Effector memory CD8-positive, alpha-beta T cell (primary cell): ENCODE data around the gene HOOK2.
"Not testable (repeated sequence)": the region's sequence is repeated elsewhere in the genome, so short reads cannot be mapped to it uniquely, and the experiment has no call there.

Experiments used
- ATAC-seq: fragments of 150-1000 bp; cut with Tn5 transposase; replicated peaks from 2 replicates; pipeline ENCODE4 v1.10.0; 2021; ENCODE audit warnings: mild to moderate bottlenecking, moderate library complexity
- DNase-seq, 3 experiments: peaks; one replicate each; pipeline ENCODE4 v3.0.0; 2021
- H3K27ac Mint-ChIP-seq, 2 donors: one replicate each; pipeline ENCODE4 v1.8.0; 2022; ENCODE audit warnings: mild to moderate bottlenecking in 2 of 2, mixed read lengths in 2 of 2, moderate library complexity in 2 of 2
- H3K27me3 Mint-ChIP-seq, 2 donors: one replicate each; pipeline ENCODE4 v1.8.0; 2022; ENCODE audit warnings: mixed read lengths in 2 of 2
- H3K36me3 Mint-ChIP-seq: one replicate; pipeline ENCODE4 v1.8.0; 2022; ENCODE audit warnings: mild to moderate bottlenecking, moderate library complexity, mixed read lengths; ENCODE audit not compliant: insufficient read depth
- H3K4me1 Mint-ChIP-seq, 2 donors: one replicate each; pipeline ENCODE4 v1.8.0; 2022; ENCODE audit warnings: low read depth in 2 of 2, mixed read lengths in 2 of 2
- H3K4me3 Mint-ChIP-seq, 2 donors: one replicate each; pipeline ENCODE4 v1.8.0; 2022; ENCODE audit warnings: mild to moderate bottlenecking in 2 of 2, mixed read lengths in 2 of 2, moderate library complexity in 2 of 2
- H3K9me3 Mint-ChIP-seq, 2 donors: one replicate each; pipeline ENCODE4 v1.8.0; 2022; ENCODE audit warnings: mixed read lengths in 2 of 2

Gene HOOK2

DNA sequence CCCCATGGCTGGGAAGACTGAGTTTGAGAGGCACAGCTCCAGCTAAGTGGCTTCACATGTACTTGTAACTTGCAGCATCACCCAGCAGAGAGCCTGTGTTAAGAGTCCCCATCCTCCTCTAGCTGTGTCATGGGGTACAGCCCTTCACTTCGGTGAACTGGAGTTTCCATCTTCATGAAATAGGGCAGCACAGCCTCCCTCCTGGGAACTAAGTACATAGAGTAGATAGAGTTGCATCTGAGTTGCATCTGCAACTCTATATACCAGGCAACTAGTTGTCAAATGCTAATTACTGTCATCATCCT lies 25.1 kb upstream of the HOOK2 start:
- ATAC-seq (no peak), DNase-seq (no peak)
- Mint-ChIP-seq H3K27ac (peak overlapping the region in 1 of 2 donors; percentile 75), H3K27me3 (no peaks in the 10 kb centered on the region), H3K4me1 (peaks cover 23 to 28% of the 10 kb centered on the region in 2 donors), H3K36me3 (peaks cover 41% of the 10 kb centered on the region), H3K4me3 (peak overlapping the region; percentile 83 to 85), H3K9me3 (no peaks in the 10 kb centered on the region)

DNA sequence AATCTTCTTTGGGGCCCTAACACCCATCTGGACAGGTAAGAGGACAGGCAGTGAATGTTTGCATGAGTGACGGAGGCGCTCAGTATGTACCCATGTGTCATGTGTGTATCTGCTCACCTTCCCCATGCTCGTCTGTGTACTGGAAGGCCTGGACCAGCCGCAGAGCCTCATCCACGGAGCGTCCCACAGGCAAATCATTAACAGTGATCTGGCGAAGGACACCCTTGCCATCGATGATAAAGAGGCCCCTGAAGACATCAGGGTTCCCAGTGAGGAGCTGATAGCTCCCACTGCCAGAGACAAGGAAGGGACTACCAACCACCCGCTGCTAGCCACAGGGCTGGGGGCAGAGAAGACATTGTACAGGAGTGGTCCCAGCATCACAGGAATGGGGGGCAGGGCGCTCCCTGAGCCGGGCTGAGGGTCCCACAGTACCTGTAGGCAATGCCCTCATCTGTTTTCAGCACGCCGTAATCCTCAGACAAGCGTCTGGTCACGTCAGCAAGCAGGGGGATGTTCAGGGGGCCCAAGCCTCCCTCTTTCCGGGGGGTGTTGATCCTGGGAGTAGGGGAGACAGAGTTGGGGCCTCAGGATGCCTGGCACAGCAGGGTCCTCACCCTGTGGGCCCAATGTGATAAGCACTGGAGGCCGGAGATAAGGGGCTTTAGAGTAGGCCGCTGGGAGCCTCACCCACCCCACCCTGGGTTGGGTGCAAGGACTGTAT lies 24.6 kb upstream of the HOOK2 start:
- H3K4me3 Mint-ChIP-seq, result peak overlapping the region; percentile 83 to 85
- DNase-seq, result no peak
- peaks cover 44% of the 10 kb centered on the region for H3K36me3 Mint-ChIP-seq
- H3K9me3 Mint-ChIP-seq, result no peaks in the 10 kb centered on the region
- peaks cover 23 to 28% of the 10 kb centered on the region in 2 donors for H3K4me1 Mint-ChIP-seq
- no peaks in the 10 kb centered on the region for H3K27me3 Mint-ChIP-seq
- H3K27ac Mint-ChIP-seq, result no peak overlapping the region
- no peak for ATAC-seq

DNA sequence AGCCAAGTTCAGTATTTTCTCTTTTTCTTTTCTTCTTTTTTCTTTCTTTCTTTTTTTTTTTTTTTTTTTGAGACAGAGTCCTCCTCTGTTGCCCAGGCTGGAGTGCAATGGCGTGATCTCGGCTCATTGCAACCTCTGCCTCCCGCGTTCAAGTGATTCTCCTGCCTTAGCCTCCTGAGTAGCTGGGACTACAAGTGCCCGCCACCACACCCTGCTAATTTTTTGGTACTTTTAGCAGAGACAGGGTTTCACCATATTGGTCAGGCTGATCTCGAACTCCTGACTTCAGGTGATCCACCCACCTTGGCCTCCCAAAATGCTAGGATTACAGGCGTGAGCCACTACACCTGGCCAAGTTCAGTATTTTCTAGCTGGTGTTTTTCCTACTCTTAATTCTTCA lies 22.3 kb upstream of the HOOK2 start:
- Mint-ChIP-seq H3K27ac (peak overlapping the region in 1 of 2 donors; percentile 44), H3K4me1 (peaks cover 29 to 35% of the 10 kb centered on the region in 2 donors), H3K36me3 (peaks cover 65% of the 10 kb centered on the region)
- not testable (repeated sequence) for DNase-seq, ATAC-seq, H3K9me3 Mint-ChIP-seq, H3K27me3 Mint-ChIP-seq, H3K4me3 Mint-ChIP-seq

DNA sequence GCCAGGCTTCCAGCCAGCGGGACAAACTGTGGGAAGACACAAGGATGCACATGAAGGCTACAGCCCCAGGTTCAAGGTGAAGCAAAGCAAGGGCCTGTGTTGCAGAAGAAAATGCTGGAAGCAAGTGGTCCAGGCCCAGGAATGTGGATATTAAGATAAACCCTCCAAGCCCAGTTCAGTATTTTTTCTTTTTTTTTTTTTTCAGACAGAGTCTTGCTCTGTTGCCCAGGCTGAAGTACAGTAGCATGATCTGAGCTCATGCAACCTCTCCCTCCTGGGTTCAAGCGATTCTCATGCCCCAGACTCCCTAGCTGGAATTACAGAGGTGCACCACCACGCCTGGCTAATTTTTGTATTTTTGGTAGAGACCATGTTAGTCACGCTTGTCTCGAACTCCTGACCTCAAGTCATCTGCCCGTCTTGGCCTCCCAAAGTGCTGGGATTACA lies 21.8 kb upstream of the HOOK2 start:
- no peaks in the 10 kb centered on the region for H3K27me3 Mint-ChIP-seq
- H3K27ac Mint-ChIP-seq, result no peak overlapping the region
- H3K4me1 Mint-ChIP-seq, result peaks cover 25 to 31% of the 10 kb centered on the region in 2 donors
- H3K4me3 Mint-ChIP-seq, result no peak overlapping the region
- no peaks in the 10 kb centered on the region for H3K9me3 Mint-ChIP-seq
- peaks cover 70% of the 10 kb centered on the region for H3K36me3 Mint-ChIP-seq
- no peak for DNase-seq
- no peak for ATAC-seq

DNA sequence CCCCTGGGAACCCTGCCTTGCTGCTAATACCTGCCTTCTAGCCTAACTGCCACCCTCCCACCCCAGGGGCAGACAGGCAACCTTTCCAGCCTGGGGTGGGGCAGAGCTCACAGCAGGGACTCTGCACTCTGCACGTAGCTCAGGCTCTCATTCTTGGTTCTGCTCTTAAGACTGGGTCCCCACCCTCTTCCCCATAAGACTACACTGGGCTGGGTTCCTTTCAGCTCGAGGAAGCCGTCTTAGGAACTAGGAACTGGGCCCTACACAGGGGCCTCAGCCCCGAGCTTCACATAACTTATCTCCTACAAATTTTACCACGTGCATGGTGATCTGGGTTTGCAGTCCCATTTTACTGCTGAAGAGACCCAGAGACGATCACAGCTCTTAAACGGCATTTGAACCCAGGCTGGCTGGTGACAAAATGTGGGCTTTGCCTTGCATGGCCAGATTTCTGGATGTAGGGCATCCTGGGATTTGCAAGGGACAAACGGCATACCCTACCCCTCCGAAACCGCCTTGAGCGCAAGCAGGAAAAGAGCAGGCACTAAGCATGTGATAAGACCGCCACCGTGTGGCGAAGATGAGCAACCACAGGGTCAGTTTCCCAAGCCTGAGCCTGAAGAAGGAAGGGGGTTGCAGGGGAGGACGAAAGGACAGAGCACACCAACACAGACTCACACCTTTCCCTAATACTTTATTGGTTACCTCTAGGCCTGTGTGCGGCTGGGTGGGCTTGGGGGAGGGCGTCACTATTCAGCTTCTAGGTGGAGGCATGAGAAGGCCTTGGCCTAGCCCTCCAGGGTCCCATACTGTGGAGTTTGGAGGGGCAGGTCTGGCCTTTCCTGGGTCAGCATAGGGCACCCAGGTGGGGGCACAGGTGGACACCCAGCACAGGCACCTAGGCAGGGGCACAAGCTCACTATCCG lies 21.1 kb upstream of the HOOK2 start:
- H3K27ac Mint-ChIP-seq, result peak overlapping the region; percentile 82 to 100
- peak overlapping the region; percentile 70 to 73 for H3K4me3 Mint-ChIP-seq
- no peaks in the 10 kb centered on the region for H3K27me3 Mint-ChIP-seq
- peaks cover 23 to 27% of the 10 kb centered on the region in 2 donors for H3K4me1 Mint-ChIP-seq
- ATAC-seq, result no peak
- DNase-seq, result peak; percentile 73 to 75 (median 74)
- no peaks in the 10 kb centered on the region for H3K9me3 Mint-ChIP-seq
- peaks cover 76% of the 10 kb centered on the region for H3K36me3 Mint-ChIP-seq

DNA sequence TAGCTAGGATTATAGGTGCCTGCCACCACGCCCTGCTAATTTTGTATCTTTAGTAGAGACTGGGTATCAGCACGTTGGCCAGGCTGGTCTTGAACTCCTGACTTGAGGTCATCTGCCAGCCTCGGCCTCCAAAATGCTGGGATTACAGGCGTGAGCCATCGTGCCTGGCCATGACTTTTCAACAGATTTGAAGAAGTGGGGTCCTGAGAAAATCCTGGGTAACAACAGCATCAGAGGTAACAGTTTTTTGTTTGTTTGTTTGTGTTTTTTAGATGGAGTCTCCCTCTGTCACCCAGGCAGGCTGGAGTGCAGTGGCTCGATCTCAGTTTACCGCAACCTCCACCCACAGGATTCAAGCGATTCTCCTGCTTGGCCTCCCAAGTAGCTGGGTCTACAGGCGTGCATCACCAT lies 19.6 kb upstream of the HOOK2 start:
- no peak for ATAC-seq
- Mint-ChIP-seq H3K27ac (peak overlapping the region; percentile 98 to 100), H3K9me3 (no peaks in the 10 kb centered on the region), H3K4me3 (peak overlapping the region; percentile 95 to 98), H3K4me1 (peaks cover 28 to 30% of the 10 kb centered on the region in 2 donors), H3K36me3 (peaks cover 81% of the 10 kb centered on the region), H3K27me3 (no peaks in the 10 kb centered on the region)
- no peak for DNase-seq

DNA sequence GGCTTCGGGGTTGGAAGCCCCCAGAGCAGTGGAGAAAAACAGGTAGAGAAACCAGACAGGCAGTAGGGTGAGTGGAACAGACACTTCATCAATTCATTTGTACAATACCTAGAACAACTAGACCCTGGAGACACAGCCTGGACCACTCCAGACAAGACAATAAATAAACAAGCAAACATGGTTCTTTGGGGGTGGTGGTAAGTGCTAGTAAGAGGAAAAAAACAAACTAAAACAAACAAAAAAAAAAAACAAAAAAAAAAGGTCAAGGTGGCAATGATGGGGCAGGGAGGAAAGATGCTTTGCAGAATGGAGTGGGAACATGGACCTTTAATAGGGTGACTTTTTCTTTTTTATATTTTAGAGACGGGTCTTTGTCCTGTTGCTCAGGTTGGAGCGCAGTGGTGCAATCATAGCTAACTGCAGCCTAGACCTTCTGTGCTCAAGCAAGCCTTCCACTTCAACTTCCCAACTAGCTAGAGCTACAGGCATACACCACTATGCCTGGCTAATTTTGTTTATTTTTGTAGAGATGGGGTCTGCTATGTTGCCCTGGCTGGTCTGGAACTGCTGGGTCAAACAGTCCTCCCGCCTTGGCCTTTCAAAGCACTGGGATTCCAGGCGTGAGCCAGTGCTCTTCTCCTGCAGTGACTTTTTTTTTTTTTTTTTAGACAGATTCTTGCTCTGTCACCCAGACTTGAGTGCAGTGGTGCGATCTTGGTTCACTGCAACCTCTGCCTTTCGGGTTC lies 19.0 kb upstream of the HOOK2 start:
- peaks cover 82% of the 10 kb centered on the region for H3K36me3 Mint-ChIP-seq
- peak overlapping the region; percentile 95 to 98 for H3K4me3 Mint-ChIP-seq
- no peaks in the 10 kb centered on the region for H3K9me3 Mint-ChIP-seq
- no peaks in the 10 kb centered on the region for H3K27me3 Mint-ChIP-seq
- H3K4me1 Mint-ChIP-seq, result peaks cover 28 to 30% of the 10 kb centered on the region in 2 donors
- no peak for ATAC-seq
- H3K27ac Mint-ChIP-seq, result peak overlapping the region; percentile 98 to 100
- DNase-seq, result no peak

DNA sequence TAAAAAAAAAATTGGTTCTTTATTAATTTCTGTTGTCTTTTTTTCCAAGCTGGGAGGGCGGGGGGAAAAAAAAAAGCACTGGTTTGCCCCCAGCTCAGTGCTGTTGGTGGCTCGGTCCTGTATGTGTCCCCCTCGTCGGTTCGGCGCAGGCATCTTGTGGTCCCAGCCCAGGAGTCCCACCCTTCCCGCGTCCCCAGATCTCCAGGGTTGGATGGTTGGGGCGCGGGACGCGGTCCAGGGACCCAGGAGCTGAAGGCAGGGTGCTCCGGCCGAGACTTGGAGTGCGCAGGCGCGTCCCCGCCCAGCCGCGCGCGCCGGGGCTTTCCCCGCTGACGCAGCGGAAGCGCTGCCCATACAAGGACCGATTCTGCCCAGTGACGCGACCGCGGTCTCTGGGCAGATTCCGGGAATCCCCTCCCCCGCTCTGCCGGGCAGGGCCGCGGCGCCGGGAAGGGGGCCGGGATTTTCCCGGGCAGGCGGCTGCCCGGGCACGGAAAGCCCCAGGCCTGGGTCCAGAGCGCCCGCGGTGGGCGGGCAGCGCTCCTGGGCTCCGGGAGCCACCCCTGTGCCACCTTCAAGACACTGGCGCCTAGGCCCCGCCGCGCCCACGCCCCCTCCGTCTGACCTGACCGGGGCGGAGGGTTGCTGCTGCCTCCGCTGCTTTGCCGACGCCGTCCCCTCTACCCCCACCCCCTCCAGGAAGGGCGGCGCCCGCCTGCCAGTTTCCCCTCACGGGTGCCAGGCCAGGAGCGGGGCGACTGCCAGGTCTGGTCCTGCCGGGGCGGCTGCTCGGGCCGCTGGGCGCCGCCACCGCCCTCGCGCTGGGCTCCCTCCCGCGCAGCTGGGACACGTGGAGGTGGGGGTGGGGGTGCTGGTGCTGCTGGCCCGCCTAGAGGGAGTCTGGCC lies 18.2 kb upstream of the HOOK2 start:
- Mint-ChIP-seq H3K4me3 (peak overlapping the region; percentile 95 to 98), H3K4me1 (peaks cover 33 to 37% of the 10 kb centered on the region in 2 donors), H3K9me3 (no peaks in the 10 kb centered on the region), H3K27ac (peak overlapping the region; percentile 98 to 100), H3K36me3 (peaks cover 79% of the 10 kb centered on the region), H3K27me3 (no peaks in the 10 kb centered on the region)
- DNase-seq (peak; percentile 91 to 96 (median 96)), ATAC-seq (peak; percentile 46)

DNA sequence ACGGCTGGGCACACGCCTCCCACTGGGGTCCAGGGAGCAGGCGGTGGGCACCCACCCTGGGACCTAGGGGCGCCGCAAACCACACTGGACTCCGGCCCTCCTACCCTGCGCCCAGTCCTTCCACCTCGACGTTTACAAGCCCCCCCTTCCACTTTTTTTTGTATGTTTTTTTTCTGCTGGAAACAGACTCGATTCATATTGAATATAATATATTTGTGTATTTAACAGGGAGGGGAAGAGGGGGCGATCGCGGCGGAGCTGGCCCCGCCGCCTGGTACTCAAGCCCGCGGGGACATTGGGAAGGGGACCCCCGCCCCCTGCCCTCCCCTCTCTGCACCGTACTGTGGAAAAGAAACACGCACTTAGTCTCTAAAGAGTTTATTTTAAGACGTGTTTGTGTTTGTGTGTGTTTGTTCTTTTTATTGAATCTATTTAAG lies 17.5 kb upstream of the HOOK2 start:
- no peaks in the 10 kb centered on the region for H3K9me3 Mint-ChIP-seq
- H3K27me3 Mint-ChIP-seq, result no peaks in the 10 kb centered on the region
- DNase-seq (peak in 1 of 3 experiments; percentile 35), ATAC-seq (no peak)
- peaks cover 76% of the 10 kb centered on the region for H3K36me3 Mint-ChIP-seq
- H3K4me3 Mint-ChIP-seq, result peak overlapping the region; percentile 95 to 98
- peak overlapping the region; percentile 98 to 100 for H3K27ac Mint-ChIP-seq
- H3K4me1 Mint-ChIP-seq, result peaks cover 33 to 37% of the 10 kb centered on the region in 2 donors

DNA sequence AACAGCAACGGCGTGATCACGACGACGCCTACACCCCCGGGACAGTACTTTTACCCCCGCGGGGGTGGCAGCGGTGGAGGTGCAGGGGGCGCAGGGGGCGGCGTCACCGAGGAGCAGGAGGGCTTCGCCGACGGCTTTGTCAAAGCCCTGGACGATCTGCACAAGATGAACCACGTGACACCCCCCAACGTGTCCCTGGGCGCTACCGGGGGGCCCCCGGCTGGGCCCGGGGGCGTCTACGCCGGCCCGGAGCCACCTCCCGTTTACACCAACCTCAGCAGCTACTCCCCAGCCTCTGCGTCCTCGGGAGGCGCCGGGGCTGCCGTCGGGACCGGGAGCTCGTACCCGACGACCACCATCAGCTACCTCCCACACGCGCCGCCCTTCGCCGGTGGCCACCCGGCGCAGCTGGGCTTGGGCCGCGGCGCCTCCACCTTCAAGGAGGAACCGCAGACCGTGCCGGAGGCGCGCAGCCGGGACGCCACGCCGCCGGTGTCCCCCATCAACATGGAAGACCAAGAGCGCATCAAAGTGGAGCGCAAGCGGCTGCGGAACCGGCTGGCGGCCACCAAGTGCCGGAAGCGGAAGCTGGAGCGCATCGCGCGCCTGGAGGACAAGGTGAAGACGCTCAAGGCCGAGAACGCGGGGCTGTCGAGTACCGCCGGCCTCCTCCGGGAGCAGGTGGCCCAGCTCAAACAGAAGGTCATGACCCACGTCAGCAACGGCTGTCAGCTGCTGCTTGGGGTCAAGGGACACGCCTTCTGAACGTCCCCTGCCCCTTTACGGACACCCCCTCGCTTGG lies 16.9 kb upstream of the HOOK2 start:
- H3K27me3 Mint-ChIP-seq, result no peaks in the 10 kb centered on the region
- peak; percentile 64 to 71 (median 70) for DNase-seq
- H3K4me1 Mint-ChIP-seq, result peaks cover 33 to 37% of the 10 kb centered on the region in 2 donors
- peak overlapping the region; percentile 95 to 98 for H3K4me3 Mint-ChIP-seq
- H3K27ac Mint-ChIP-seq, result peak overlapping the region; percentile 98 to 100
- H3K9me3 Mint-ChIP-seq, result no peaks in the 10 kb centered on the region
- no peak for ATAC-seq
- peaks cover 72% of the 10 kb centered on the region for H3K36me3 Mint-ChIP-seq

DNA sequence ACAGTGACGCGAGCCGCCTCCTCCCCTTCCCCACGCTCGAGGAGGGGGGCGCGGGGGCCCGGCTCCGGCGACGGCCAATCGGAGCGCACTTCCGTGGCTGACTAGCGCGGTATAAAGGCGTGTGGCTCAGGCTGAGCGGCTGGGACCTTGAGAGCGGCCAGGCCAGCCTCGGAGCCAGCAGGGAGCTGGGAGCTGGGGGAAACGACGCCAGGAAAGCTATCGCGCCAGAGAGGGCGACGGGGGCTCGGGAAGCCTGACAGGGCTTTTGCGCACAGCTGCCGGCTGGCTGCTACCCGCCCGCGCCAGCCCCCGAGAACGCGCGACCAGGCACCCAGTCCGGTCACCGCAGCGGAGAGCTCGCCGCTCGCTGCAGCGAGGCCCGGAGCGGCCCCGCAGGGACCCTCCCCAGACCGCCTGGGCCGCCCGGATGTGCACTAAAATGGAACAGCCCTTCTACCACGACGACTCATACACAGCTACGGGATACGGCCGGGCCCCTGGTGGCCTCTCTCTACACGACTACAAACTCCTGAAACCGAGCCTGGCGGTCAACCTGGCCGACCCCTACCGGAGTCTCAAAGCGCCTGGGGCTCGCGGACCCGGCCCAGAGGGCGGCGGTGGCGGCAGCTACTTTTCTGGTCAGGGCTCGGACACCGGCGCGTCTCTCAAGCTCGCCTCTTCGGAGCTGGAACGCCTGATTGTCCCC lies 16.1 kb upstream of the HOOK2 start, which contains the start of gene JUNB:
Gene JUNB, plus strand, starts transcription at position 142 of the 706 bp plus-strand sequence. Its CDS starts 286 bp downstream, at position 428.
- peaks cover 32 to 36% of the 10 kb centered on the region in 2 donors for H3K4me1 Mint-ChIP-seq
- H3K4me3 Mint-ChIP-seq, result peak within 1 kb of the TSS; percentile 95 to 98
- peak within 1 kb of the TSS; percentile 98 to 100 for H3K27ac Mint-ChIP-seq
- H3K27me3 Mint-ChIP-seq, result no peaks in the 10 kb centered on the region
- H3K36me3 Mint-ChIP-seq, result peaks cover 67% of the 10 kb centered on the region
- DNase-seq (peak; percentile 95 to 97 (median 96)), ATAC-seq (peak; percentile 35)
- no peaks in the 10 kb centered on the region for H3K9me3 Mint-ChIP-seq
